Stimulated activated CD4-positive, alpha-beta T cell treated with anti-CD3 and anti-CD28 coated beads, Interleukin-4, amount 100 ng/mL, for 4 hours (primary cell): ENCODE measurements around the gene MGLL.

ENCODE experiments used
- DNase-seq, 2 experiments: peaks; one replicate each; pipeline ENCODE4 v3.0.0-alpha.2; 2020

The MGLL gene

DNA sequence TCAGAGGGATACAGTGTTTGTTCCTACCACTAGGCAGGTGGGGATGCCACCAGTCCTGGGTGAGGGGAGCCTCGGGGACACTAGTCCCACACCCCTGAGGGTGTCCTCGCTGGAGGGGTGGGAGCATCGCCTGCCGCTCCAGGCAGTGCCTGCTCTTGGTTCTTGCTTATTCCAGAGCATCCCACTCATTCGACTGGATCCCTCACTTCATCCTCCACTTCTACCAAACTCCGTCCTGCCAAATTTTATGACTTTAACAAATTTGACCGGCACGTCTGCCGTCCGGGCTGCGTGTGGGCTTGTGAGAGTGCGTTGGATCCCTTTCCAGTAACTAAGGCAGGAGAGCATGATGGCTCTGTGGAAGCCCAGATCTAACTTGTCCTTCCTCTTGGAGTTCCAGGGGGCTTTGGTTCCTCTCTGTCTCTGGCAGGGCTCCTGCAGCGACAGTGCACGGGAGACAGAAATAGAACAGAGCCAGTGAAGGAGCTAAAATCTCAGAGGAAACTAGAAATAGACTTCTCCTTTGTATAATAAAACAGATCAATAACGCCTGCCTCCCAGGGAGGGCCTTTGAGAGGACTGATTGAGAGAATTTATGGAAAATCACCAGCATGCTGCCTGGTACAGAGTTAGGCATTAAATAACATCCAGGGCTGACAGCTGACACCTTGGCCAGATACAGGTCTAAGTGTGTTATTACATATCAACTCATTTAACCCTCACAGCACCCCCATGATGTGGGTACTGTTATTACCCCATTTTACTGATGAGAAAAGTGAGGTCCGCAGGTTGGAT lies 34.5 kb downstream of the MGLL start:
- no peak for DNase-seq

DNA sequence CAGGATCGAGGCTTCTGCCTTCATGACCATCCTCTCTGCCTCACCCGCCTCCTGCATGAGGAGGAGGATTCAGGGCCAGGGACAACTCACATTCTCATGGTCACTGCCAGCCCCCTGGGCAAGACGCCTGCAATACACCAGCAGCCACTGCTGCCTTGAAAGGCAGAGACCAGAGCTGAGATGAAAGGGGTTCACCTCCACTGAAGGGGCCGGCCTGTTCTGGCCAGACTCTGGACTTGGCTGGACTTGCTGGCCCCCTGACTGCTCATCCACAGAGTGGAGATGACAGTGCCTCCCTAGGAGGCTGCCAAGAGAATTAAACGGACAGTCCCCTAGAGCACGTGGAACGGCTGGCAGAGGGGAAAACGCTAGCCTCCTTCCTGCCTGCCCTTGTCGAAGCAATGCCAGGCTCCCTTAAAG lies 35.2 kb downstream of the MGLL start:
- no peak for DNase-seq

DNA sequence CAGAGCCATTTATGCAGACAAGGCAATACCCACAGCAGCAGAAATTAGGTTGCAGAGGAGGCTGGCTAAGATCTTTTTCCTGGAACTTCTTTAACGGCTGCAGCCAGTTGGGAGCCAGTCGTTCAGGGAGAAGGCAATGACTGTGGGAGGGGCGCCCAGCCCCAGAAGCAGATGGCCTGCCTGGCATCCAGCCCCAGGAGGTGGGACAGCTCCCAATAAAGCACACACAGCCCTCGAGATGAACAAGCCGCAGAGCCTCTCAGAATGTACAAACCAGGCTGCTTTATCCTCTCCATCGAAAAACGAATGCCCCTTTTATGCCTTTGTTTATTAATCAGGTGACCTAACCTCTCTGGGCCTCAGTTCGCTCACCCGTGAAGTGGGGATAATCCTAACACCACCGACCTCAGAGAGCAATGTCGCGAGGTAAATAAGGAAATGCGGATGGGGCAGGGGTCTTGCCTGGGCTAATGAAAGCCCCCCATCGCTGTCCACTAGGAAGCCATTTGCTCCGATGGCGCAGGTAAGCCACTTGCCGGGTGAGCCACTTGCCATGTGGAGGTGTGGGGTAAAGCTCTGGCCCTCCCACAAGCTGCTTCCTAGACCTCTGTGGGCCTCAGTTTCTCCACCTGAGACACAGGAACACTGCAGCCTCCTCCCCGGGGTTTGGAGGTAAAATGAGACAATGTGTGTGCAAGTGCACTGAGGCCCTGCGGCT lies 35.8 kb downstream of the MGLL start:
- DNase-seq = no peak

- no peak for DNase-seq
Measured at GRCh38 chr3:127785711-127786265, 36.5 kb downstream of the MGLL start.

GRCh38 chr3:127784865-127785710 lies 37.2 kb downstream of the MGLL start:
- DNase-seq = no peak

- DNase-seq = no peak
Measured at GRCh38 chr3:127784283-127784682, 38.0 kb downstream of the MGLL start.

GRCh38 chr3:127783642-127784160 lies 38.6 kb downstream of the MGLL start:
- no peak for DNase-seq

GRCh38 chr3:127783166-127783565 lies 39.1 kb downstream of the MGLL start:
- DNase-seq = no peak

- no peak for DNase-seq
Measured at GRCh38 chr3:127781411-127782001, 40.8 kb downstream of the MGLL start.

DNA sequence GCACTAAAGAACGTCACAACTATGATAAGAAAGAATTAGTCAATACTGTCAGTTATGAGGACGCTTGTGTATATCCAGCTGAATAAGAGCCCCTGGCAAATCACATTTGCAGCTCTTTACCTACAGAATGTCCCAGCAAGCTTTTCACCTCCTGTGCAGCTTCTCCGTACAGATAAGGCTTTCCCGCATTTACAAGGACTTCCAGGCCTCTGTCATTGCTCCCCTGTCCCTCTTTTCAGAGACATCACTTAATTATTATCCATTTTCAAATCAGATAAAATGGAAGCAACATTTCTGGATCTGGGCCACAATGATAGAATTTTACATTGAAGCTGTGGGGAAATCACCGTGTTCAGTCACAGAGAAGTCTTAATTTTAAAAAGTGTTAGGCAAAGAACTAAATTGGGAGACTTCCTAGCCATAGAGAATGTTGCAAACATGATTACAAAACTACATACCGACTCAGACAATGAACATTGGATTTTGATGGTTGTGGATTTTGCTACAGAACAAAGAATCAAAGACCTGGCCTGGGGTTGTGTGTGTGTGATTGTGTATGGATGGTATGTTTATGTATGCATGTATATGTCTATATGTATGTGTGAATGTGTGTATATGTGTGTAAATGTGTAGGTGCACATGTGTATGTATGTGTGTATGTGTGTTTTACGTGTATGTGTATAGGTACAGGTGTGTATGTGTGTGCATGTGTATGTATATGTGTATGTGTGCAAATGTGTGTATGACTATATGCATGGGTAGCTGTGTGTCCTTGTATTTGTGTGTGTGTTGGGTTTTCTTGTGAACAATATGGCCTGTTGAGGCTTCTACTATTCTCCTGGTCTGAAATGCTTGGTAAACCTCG lies 41.5 kb downstream of the MGLL start:
- DNase-seq = no peak

- no peak for DNase-seq
Measured at GRCh38 chr3:127779747-127780146, 42.6 kb downstream of the MGLL start.

DNA sequence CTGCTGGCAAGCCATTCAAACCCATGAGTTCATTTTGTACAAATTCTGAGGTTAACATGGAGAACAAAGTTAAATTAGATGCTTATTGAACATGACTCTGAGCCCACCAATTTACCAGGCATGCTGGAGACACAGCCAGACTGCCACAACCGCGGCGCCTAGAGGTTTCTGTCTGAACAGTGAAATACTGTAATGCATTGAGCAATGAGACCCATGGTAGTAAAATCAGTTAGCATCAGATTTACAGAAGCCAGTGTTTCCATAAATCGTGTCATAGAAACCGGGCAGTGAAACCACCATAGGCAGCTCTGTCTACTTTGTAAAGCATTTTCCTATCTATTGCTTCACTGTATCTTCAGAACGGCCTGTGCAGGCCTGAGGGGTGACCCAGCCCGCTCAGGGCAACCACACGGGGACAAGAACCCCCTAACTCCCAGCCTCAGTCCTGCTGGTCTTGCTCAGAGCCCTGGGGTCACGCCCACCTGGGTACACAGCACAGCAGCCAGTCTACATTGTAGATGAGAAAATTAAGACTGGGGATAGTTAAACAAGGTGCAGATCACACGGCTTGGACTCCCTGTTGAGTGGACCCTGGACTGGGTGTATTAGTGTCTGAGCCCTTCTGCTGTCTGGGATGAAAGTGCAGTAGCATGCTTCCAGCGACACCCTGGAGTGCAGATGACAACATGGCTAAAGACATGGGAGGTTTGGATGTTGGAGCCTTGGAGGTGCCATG lies 44.2 kb downstream of the MGLL start:
- no peak for DNase-seq

GRCh38 chr3:127777332-127777731 lies 45.0 kb downstream of the MGLL start:
- no peak for DNase-seq

GRCh38 chr3:127776347-127776746 lies 46.0 kb downstream of the MGLL start:
- no peak for DNase-seq

GRCh38 chr3:127775398-127776109 lies 46.8 kb downstream of the MGLL start:
- no peak for DNase-seq

DNA sequence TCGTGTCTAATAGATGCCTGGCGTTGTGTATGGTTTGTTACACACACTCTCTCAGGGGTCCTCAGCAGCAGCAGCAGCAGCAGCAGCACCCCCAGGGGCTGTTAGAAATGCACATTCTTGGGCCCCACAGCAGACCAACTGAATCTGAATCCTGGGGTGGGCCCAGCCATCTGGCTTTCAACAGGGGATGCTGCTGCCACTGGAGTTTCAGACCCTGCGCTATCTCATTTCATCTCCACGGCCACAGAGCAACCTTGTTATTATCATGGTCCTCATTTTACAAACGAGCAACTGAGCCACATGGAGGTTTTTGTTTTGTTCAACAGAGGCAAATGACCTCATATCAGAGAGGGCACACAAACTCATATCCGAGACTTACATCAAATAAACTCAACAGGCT lies 47.7 kb downstream of the MGLL start:
- DNase-seq = no peak

DNA sequence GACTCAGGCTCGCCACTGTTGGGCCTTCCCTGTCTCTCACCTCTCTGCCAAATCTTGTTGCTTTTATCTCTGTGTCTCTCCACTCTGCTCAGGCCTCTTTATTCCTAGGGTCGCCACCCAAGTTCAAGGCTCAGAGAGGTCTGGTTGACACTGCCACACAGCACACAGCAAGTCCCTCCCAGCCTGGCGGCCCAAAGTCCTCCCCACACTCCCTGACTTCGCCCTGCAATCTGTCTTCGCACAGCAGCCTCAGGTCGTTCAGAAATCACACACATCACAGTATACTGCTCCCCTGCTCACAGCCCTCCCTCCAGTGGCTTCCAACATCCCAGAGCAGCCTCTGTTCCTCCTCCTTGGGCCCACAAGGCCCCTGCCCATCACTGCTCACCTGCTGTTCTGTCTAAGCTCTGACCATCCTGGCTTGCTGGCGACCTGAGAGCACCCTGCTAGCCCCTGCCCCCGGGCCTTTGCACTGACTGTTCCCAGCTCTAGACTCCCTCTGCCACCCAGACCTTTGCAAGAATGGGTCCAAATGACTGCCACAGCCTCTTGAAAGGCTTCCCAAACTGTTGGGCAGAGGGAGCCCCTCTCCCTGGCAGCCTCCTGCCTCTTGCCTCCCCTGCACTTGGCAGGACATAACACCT lies 48.4 kb downstream of the MGLL start:
- no peak for DNase-seq

GRCh38 chr3:127772827-127773751 lies 49.2 kb downstream of the MGLL start:
- no peak for DNase-seq
